Epithelial cell of prostate (primary cell): Measurements from ENCODE around the gene LLCFC1.
"Not testable (repeated sequence)": the region's sequence is repeated elsewhere in the genome, so short reads cannot be mapped to it uniquely, and the experiment has no call there.

Experiments used
- DNase-seq: peaks from one replicate; pipeline ENCODE4 v3.0.0-alpha.2; 2011; ENCODE audit warnings: low read depth, low spot score
- H3K27ac ChIP-seq: fragments of 450-650 bp; 2 replicates; pipeline ENCODE4 v1.5.1; 2017; ENCODE audit warnings: mild to moderate bottlenecking

Gene LLCFC1

DNA sequence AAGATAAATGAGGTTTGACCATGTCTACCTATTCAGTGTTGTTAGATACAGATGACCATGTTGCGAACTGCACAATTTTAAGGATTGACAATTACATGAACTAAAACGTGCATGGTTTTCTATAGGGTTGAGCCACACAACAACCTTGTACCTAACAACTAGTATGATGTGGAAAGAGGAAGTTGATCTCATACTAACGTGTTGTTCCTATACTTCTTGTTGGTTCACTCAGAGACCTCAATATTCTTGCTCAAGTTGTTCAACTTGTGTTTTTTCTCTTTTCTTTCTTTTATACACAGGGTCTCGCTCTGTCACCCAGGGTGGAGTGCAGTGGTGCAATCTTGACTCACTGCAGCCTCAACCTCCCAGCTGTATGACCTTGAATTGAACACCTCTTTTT lies 28.9 kb downstream of the LLCFC1 start:
- H3K27ac ChIP-seq = no peak overlapping the region
- no peak for DNase-seq

DNA sequence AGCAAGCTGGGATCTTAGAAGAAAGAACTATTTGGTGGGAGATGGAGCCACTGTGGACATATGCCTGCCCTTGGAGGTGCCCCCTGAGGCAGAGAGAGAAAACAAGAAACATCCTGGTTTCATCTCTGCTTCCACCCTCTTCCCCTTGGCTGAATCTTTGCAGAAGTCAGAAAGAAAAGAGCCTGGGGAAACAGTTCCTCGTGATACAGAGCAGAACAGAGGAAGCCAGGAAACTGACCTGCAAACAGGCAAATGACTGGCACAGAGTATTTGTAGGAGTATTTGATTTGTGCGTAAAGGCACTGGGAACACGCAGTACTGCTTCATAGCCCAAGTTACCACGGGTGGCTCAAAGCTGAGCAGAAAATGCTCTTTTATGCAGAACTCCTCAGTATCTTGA lies 29.9 kb downstream of the LLCFC1 start:
- no peak for DNase-seq
- no peak overlapping the region for H3K27ac ChIP-seq

DNA sequence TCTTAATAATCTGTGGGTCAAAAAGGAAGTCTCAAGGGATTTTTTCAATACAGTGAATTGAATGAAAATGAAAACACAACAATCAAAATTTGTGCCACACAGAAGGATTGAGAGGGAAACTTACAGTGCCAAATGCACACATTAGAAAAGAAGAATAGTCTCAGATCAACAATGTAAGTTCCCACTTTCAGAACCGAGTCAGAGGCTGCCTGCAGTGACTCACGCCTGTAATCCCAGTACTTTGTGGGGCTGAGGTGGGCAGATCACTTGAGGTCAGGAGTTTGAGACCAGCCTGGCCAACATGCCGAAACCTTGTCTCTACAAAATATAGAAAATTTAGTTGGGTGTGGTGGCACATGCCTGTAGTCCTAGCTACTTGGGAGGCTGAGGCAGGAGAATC lies 35.3 kb downstream of the LLCFC1 start:
- H3K27ac ChIP-seq = no peak overlapping the region
- DNase-seq = no peak

DNA sequence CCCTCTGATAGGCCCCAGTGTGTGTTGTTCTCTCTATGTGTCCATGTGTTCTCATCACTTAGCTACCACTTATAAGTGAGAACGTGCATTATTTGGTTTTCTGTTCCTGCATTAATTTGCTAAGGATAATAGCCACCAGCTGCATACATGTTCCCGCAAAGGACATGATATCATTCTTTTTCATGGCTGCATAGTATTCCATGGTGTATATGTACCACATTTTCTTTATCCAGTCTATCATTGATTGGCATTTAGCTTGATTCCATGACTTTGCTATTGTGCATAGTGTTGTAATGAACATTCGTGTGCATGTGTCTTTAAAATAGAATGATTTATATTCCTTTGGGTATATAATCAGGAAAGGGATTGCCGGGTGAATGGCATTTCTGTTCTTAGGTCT lies 39.1 kb downstream of the LLCFC1 start:
- not testable (repeated sequence) for DNase-seq, H3K27ac ChIP-seq

DNA sequence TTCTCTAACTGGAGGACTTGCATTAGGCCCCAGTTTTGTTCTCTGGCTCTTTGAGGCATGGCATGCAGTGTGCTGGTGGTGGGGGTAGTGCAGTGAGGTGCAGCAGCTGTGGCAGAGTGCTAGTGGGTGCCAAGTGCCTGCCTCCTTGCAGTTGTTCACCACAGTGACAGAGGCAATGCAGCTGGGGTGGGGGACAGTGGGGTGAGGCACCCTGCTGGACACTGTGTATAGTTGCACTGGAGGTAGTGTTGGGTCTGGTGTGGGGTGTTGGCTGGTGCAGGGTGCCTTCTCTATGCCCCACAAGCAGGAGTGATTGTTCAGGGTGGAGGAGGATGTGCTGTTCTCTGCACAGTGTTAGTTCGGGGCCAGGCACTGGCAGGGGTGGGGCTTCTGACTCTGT lies 44.5 kb downstream of the LLCFC1 start:
- no peak for DNase-seq
- H3K27ac ChIP-seq = no peak overlapping the region

DNA sequence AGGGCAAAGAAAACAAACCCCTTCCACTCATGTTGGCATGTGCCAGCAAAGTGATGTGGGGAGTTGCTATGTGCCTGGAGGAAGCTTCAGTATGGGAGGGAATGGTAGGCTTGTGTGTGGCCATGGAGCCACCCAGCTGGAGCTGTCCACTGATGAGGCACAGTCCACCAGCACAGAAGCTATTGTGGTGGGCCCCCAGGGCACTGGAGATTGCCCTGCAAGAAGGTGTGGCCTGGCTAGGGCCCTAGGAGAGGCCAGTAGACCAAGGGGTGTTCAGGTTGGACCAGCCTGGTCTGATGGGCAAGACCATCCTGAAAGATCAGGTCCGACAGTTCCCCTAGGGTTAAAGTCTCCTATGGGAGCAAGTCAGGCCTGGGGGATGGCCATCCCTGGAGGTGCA lies 45.0 kb downstream of the LLCFC1 start:
- no peak overlapping the region for H3K27ac ChIP-seq
- DNase-seq = no peak
